Measurements from ENCODE around the gene PCDHAC1.

GRCh38 chr5:140883927-140884697 lies 42.0 kb upstream of the PCDHAC1 start:
- TF ChIP-seq CTCF (IDR thresholded peaks at IDR 0.05; ENCODE audit: borderline replicate concordance, extremely low read depth, low read length, poor library complexity, severe bottlenecking) (no peak), EZH2 (IDR thresholded peaks at IDR 0.05; ENCODE audit: borderline replicate concordance, low read depth, low read length, severe bottlenecking) (no peak)
